ENCODE results near the gene ZBTB7C. TPM values are rescaled to one million over a fixed set of nuclear protein-coding genes. Genes with fewer than 3 reads are reported as not detected.
"Not testable (repeated sequence)": the region's sequence is repeated elsewhere in the genome, so short reads cannot be mapped to it uniquely, and the experiment has no call there.

The ZBTB7C gene
- total and polyA plus RNA-seq, 10 of the 15 experiments (the other 5 are each of a cell fraction or from before 2014, with no cell fraction given) = under 0.01 to 0.08 (median 0.01) TPM; not detected in 7

DNA sequence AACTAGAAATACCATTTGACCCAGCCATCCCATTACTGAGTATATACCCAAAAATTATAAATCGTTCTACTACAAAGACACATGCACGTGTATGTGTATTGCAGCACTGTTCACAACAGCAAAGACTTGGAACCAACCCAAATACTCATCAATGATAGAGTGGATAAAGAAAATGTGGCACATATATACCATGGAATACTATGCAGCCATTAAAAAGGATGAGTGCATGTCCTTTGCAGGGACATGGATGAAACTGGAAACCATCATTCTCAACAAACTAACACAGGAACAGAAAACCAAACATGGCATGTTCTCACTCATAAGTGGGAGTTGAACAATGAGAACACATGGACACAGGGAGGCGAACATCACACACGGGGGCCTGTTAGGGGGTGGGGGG is 25.2 kb upstream of the ZBTB7C start:
- POLR2A ChIA-PET; H3K4me3 ChIP-seq; DNase-seq (ENCODE audit: low read depth, low spot score); H3K9ac ChIP-seq (ENCODE audit: control insufficient read depth, insufficient read depth, low read length); H3K4me1 ChIP-seq (ENCODE audit: control insufficient read depth, insufficient read depth, low read length); H3K36me3 ChIP-seq (ENCODE audit: control insufficient read depth in 2 of 2, insufficient read depth in 2 of 2, low read length in 1 of 2); H4K20me1 ChIP-seq (ENCODE audit: control insufficient read depth, insufficient read depth); RAD21 ChIA-PET (ENCODE audit: unreplicated experiment); intact Hi-C loops (cut with micrococcal nuclease; ENCODE audit: unreplicated experiment); H3K27me3 ChIP-seq (replicated peaks in 1 of 2; ENCODE audit: control insufficient read depth in 2 of 2, insufficient read depth in 2 of 2, low read length in 1 of 2); H2AFZ ChIP-seq (ENCODE audit: control insufficient read depth, low read depth, low read length); H3K79me2 ChIP-seq (ENCODE audit: control insufficient read depth, insufficient read depth, low read length); BruUV-seq (replicated peaks); H3K27ac ChIP-seq (ENCODE audit: control insufficient read depth, insufficient read depth); H3K4me2 ChIP-seq (ENCODE audit: control insufficient read depth, insufficient read depth); SMC1A ChIA-PET (ENCODE audit: uncharacterized antibody, unreplicated experiment); in situ Hi-C loops (cut with MboI); H3K9me3 ChIP-seq (replicated peaks; ENCODE audit: control insufficient read depth, insufficient read depth, low read length); FAIRE-seq; ATAC-seq: not testable (repeated sequence)
- WGBS (ENCODE audit: insufficient coverage, insufficient replicate concordance, low lambda C conversion rate, missing lambda C conversion rate) = 39% methylated on average over 4 of the region's 4 CpGs
- CTCF ChIA-PET = interaction anchor here (0.7 to 3.2 kb wide), 2 partner anchors 11 kb away, joined by 4 to 27 read pairs; no protein-coding TSS in a partner anchor

DNA sequence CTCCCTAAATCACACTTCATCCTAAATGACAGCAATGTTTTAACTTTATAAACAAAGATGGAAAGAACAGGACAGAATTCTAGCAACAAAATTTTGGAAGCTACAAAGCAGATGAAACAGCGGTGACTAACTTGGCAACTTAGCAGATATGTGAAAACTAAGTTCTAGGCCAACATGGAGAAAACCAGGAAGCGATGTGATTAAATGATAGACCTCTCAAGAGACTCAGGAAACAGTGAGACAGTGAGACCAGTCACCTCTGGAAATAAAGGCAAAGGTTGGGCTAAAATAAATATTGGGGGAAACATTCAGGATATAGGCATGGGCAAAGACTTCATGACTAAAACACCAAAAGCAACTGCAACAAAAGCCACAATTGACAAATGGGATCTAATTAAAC is 24.4 kb upstream of the ZBTB7C start:
- no peaks in the 10 kb centered on the region for H3K4me1 ChIP-seq (ENCODE audit: control insufficient read depth, insufficient read depth, low read length)
- no peaks in the 10 kb centered on the region for H3K9me3 ChIP-seq (replicated peaks; ENCODE audit: control insufficient read depth, insufficient read depth, low read length)
- in situ Hi-C loops (cut with MboI) (no loop called here), intact Hi-C loops (cut with micrococcal nuclease; ENCODE audit: unreplicated experiment) (no loop called here)
- H3K36me3 ChIP-seq (ENCODE audit: control insufficient read depth in 2 of 2, insufficient read depth in 2 of 2, low read length in 1 of 2) = no peaks in the 10 kb centered on the region
- no peaks in the 10 kb centered on the region for H3K79me2 ChIP-seq (ENCODE audit: control insufficient read depth, insufficient read depth, low read length)
- 16% methylated on average over 2 of the region's 2 CpGs for WGBS (ENCODE audit: insufficient coverage, insufficient replicate concordance, low lambda C conversion rate, missing lambda C conversion rate)
- RAD21 ChIA-PET (ENCODE audit: unreplicated experiment) = no interaction called here
- H4K20me1 ChIP-seq (ENCODE audit: control insufficient read depth, insufficient read depth) = no peaks in the 10 kb centered on the region
- no peak overlapping the region for H3K9ac ChIP-seq (ENCODE audit: control insufficient read depth, insufficient read depth, low read length)
- POLR2A ChIA-PET = no interaction called here
- no peak overlapping the region for H2AFZ ChIP-seq (ENCODE audit: control insufficient read depth, low read depth, low read length)
- DNase-seq (ENCODE audit: low read depth, low spot score) (no peak), FAIRE-seq (no peak), ATAC-seq (no peak)
- BruUV-seq (replicated peaks) = no TSS peak
- no peak overlapping the region for H3K4me2 ChIP-seq (ENCODE audit: control insufficient read depth, insufficient read depth)
- no peaks in the 10 kb centered on the region; a peak in 2 of 4 replicates for H3K27me3 ChIP-seq (replicated peaks in 1 of 2; ENCODE audit: control insufficient read depth in 2 of 2, insufficient read depth in 2 of 2, low read length in 1 of 2)
- SMC1A ChIA-PET (ENCODE audit: uncharacterized antibody, unreplicated experiment) = no interaction called here
- no peak overlapping the region for H3K4me3 ChIP-seq
- CTCF ChIA-PET = interaction anchor here (0.7 kb wide), 2 partner anchors 12 to 1408 kb away, joined by 4 read pairs; no protein-coding TSS in a partner anchor
- no peak overlapping the region for H3K27ac ChIP-seq (ENCODE audit: control insufficient read depth, insufficient read depth)
- TF ChIP-seq, protein P1, sequence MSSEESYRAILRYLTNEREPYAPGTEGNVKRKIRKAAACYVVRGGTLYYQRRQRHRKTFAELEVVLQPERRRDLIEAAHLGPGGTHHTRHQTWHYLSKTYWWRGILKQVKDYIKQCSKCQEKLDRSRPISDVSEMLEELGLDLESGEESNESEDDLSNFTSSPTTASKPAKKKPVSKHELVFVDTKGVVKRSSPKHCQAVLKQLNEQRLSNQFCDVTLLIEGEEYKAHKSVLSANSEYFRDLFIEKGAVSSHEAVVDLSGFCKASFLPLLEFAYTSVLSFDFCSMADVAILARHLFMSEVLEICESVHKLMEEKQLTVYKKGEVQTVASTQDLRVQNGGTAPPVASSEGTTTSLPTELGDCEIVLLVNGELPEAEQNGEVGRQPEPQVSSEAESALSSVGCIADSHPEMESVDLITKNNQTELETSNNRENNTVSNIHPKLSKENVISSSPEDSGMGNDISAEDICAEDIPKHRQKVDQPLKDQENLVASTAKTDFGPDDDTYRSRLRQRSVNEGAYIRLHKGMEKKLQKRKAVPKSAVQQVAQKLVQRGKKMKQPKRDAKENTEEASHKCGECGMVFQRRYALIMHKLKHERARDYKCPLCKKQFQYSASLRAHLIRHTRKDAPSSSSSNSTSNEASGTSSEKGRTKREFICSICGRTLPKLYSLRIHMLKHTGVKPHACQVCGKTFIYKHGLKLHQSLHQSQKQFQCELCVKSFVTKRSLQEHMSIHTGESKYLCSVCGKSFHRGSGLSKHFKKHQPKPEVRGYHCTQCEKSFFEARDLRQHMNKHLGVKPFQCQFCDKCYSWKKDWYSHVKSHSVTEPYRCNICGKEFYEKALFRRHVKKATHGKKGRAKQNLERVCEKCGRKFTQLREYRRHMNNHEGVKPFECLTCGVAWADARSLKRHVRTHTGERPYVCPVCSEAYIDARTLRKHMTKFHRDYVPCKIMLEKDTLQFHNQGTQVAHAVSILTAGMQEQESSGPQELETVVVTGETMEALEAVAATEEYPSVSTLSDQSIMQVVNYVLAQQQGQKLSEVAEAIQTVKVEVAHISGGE (CRISPR knock-in tag; IDR thresholded peaks at IDR 0.05) = no peak
- TF ChIP-seq IRF5 (IDR thresholded peaks at IDR 0.05; ENCODE audit: borderline replicate concordance) (no peak), BACH1 (IDR thresholded peaks at IDR 0.05; ENCODE audit: borderline replicate concordance) (no peak), WRNIP1 (IDR thresholded peaks at IDR 0.05; ENCODE audit: borderline replicate concordance, low read depth, low read length) (no peak), NBN (IDR thresholded peaks at IDR 0.05) (no peak), ZNF24 (IDR thresholded peaks at IDR 0.05) (no peak), SP1 (IDR thresholded peaks at IDR 0.05; ENCODE audit: low read depth, low read length) (no peak), ZNF687 (IDR thresholded peaks at IDR 0.05) (no peak), POLR2A (IDR thresholded peaks at IDR 0.05; ENCODE audit: low read depth, low read length) (no peak), CREM (IDR thresholded peaks at IDR 0.05; ENCODE audit: low read depth) (no peak), SMARCA5 (IDR thresholded peaks at IDR 0.05) (no peak)

Measured in GM12878 (cell line).